Measurements from ENCODE around the gene PGP. TPM values are rescaled to one million over a fixed set of nuclear protein-coding genes. Genes with fewer than 3 reads are reported as not detected.

Gene PGP
- total and polyA plus RNA-seq, 8 donors: 7.1 to 24.4 (median 9.3) TPM

- ATAC-seq (no peak), DNase-seq (no peak)
- intact Hi-C loops (cut with DNase I): no loop called here
- Histone ChIP-seq H3K4me3 (no peak overlapping the region), H3K27me3 (no peaks in the 10 kb centered on the region), H3K27ac (no peak overlapping the region), H3K36me3 (peaks cover 0 to 74% of the 10 kb centered on the region in 2 donors), H3K4me1 (peaks cover 0 to 3% of the 10 kb centered on the region in 2 donors), H3K9me3 (no peaks in the 10 kb centered on the region)
- TF ChIP-seq, protein P1, sequence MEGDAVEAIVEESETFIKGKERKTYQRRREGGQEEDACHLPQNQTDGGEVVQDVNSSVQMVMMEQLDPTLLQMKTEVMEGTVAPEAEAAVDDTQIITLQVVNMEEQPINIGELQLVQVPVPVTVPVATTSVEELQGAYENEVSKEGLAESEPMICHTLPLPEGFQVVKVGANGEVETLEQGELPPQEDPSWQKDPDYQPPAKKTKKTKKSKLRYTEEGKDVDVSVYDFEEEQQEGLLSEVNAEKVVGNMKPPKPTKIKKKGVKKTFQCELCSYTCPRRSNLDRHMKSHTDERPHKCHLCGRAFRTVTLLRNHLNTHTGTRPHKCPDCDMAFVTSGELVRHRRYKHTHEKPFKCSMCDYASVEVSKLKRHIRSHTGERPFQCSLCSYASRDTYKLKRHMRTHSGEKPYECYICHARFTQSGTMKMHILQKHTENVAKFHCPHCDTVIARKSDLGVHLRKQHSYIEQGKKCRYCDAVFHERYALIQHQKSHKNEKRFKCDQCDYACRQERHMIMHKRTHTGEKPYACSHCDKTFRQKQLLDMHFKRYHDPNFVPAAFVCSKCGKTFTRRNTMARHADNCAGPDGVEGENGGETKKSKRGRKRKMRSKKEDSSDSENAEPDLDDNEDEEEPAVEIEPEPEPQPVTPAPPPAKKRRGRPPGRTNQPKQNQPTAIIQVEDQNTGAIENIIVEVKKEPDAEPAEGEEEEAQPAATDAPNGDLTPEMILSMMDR (IDR thresholded peaks at IDR 0.05): no peak
Observed at GRCh38 chr16:2166263-2167067, 48.2 kb downstream of the PGP start.

- DNase-seq: no peak
- TF ChIP-seq, protein P1 (IDR thresholded peaks at IDR 0.05): no peak
- Histone ChIP-seq H3K4me1 (peaks cover 3 to 4% of the 10 kb centered on the region in 2 donors), H3K9me3 (no peaks in the 10 kb centered on the region), H3K36me3 (peaks cover 0 to 71% of the 10 kb centered on the region in 2 donors), H3K27ac (no peak overlapping the region), H3K27me3 (no peaks in the 10 kb centered on the region), H3K4me3 (no peak overlapping the region)
- no peak for ATAC-seq
- intact Hi-C loops (cut with DNase I): no loop called here
Observed at GRCh38 chr16:2165861-2166260, 48.8 kb downstream of the PGP start.

GRCh38 chr16:2163211-2163881 lies 51.3 kb downstream of the PGP start:
- no peaks in the 10 kb centered on the region for H3K27me3 ChIP-seq
- H3K9me3 ChIP-seq: no peaks in the 10 kb centered on the region
- H3K27ac ChIP-seq: no peak overlapping the region
- TF ChIP-seq, protein P1 (IDR thresholded peaks at IDR 0.05): no peak
- H3K4me1 ChIP-seq: peaks cover 14 to 27% of the 10 kb centered on the region in 2 donors
- H3K36me3 ChIP-seq: peaks cover 0 to 45% of the 10 kb centered on the region in 2 donors
- ATAC-seq: no peak
- intact Hi-C loops (cut with DNase I): no loop called here
- H3K4me3 ChIP-seq: no peak overlapping the region
- DNase-seq: no peak

- H3K4me3 ChIP-seq: no peak overlapping the region
- peaks cover 0 to 39% of the 10 kb centered on the region in 2 donors for H3K36me3 ChIP-seq
- H3K27ac ChIP-seq: no peak overlapping the region
- peaks cover 19 to 34% of the 10 kb centered on the region in 2 donors for H3K4me1 ChIP-seq
- no peaks in the 10 kb centered on the region for H3K9me3 ChIP-seq
- DNase-seq (no peak), ATAC-seq (no peak)
- intact Hi-C loops (cut with DNase I): no loop called here
- no peaks in the 10 kb centered on the region for H3K27me3 ChIP-seq
- TF ChIP-seq, protein P1 (IDR thresholded peaks at IDR 0.05): no peak
Observed at GRCh38 chr16:2162676-2163118, 51.9 kb downstream of the PGP start.

- TF ChIP-seq, protein P1 (IDR thresholded peaks at IDR 0.05): no peak
- DNase-seq (no peak), ATAC-seq (no peak)
- intact Hi-C loops (cut with DNase I): no loop called here
- Histone ChIP-seq H3K4me3 (no peak overlapping the region), H3K27me3 (no peaks in the 10 kb centered on the region), H3K4me1 (peaks cover 27 to 41% of the 10 kb centered on the region in 2 donors), H3K9me3 (no peaks in the 10 kb centered on the region), H3K36me3 (peaks cover 0 to 31% of the 10 kb centered on the region in 2 donors), H3K27ac (no peak overlapping the region)
Observed at GRCh38 chr16:2161911-2162310, 52.7 kb downstream of the PGP start.
